GOT3 (cell line): Measurements from ENCODE around the gene CCR2.
"Not testable (repeated sequence)": the region's sequence is repeated elsewhere in the genome, so short reads cannot be mapped to it uniquely, and the experiment has no call there.

Experiments used
- DNase-seq: peaks from one replicate; lab custom pipeline; 2025; ENCODE audit warnings: mixed read lengths; lab: John Stamatoyannopoulos, UW

CCR2 gene

DNA sequence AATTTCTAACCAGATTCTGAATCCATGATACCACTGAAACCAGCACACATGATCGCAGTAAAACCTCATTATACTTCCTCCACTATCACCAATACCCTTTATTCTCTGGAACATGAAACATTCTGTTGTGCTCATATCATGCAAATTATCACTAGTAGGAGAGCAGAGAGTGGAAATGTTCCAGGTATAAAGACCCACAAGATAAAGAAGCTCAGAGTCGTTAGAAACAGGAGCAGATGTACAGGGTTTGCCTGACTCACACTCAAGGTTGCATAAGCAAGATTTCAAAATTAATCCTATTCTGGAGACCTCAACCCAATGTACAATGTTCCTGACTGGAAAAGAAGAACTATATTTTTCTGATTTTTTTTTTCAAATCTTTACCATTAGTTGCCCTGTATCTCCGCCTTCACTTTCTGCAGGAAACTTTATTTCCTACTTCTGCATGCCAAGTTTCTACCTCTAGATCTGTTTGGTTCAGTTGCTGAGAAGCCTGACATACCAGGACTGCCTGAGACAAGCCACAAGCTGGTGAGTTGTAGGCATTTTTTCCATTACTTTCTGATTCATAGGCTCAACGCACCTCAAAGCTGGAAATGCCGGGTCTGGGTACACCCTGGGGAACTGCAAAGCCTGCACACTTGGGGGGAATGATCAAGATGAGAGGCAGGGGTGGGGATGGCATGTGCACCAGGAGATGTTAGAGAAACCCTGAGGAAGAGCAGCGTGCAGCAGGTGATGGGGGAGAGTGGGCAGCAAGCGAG lies at the start of gene CCR2:
TSS of gene CCR2 (plus strand) at position 465 of the 764 bp plus-strand sequence. CDS start 3,417 bp downstream, outside the sequence.
- DNase-seq, result no peak

DNA sequence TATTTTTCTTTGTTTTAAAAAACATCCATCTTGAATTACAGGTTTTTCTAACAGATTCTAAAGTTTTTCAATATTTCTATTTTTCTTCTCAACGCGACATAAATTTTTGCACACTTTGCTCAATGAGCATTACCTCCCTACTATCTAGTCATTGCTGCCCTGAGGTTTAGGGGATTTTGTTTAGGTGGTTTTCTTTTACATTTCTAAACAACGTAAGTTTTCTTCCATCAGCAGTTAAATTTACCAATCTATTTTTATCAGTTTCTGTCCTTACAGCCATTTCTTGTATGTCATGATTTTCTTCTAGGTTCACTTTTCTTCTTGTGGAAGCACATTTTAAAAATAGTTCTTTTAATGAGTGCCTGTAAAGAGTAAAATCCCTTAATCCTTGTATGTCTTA lies 49.2 kb upstream of the CCR2 start:
- no peak for DNase-seq

GRCh38 chr3:46312991-46313390 lies 40.9 kb upstream of the CCR2 start:
- no peak for DNase-seq

- DNase-seq, result no peak
These were observed 39.4 kb upstream of the CCR2 start for GRCh38 chr3:46314517-46314916.

DNA sequence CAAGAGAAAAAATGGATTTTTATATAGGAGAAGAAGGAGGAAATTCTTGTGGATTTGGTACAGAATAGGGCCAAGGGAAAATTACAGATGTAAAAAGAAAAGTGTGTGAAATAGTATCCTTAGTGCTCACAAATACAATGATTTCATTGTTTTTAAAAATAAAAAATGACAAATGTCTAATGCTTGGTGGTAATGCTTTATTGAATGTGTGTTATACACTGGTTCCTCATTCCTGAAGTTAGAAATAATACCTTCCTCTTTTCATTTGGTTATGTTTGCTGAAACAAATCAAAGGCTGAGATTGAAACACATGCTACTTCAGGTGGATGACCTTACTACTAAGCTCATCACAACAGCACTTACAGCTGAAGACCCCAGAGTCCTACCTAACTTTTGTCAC lies 37.7 kb upstream of the CCR2 start:
- no peak for DNase-seq

GRCh38 chr3:46318207-46318927 lies 35.5 kb upstream of the CCR2 start:
- no peak for DNase-seq

DNA sequence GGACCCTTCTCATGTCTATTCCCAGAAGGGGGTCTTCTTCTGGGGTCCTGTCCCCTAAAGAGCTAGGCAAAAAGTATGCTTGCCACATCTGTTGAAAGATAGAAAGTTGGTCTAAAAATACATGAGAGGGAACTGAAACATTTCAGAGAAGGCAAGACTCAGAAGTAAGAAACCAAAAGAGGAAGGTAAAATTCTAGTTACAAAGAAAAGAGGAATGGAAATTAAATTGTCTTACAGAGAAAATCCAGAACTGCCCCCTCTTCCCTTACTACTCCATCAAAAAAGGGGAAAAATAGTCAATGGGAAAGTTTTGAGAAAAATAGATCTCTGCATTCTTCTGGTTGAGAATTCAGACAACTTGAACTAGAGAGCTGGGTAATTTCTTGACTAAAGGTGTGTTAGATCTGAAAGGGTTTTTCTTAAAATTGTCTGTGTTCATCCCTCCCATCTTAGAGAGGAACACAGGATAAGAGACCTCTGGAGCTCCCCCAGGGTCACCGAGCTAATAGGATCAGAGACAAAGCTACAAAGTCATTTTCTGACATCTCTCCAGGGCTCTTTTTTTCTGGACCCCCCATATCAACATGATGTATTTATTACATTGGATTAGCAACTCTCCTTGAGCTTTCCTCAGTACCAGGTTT lies 32.3 kb upstream of the CCR2 start:
- no peak for DNase-seq

DNA sequence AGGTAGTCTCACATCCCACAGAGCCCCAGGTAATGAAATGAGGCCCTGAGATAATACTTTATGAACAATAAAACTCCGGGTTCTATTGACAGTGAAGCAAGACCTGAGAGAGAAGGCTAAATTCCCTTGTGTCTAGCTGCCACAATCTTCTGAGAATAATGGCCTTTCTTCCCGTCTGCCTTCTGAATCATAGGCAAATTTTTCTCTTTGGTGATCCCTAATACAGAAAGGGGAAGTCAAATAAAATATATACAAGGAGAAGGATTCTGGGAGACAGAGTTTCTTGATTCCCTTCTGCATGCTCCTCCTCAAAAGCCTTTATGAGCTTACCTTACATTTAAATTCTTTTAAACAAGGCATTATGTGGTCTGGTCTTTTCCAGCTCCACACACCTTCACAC lies 29.9 kb upstream of the CCR2 start:
- DNase-seq, result no peak

GRCh38 chr3:46325645-46326300 lies 28.1 kb upstream of the CCR2 start:
- DNase-seq, result no peak

- not testable (repeated sequence) for DNase-seq
These were observed 23.2 kb upstream of the CCR2 start for GRCh38 chr3:46330676-46331075.

DNA sequence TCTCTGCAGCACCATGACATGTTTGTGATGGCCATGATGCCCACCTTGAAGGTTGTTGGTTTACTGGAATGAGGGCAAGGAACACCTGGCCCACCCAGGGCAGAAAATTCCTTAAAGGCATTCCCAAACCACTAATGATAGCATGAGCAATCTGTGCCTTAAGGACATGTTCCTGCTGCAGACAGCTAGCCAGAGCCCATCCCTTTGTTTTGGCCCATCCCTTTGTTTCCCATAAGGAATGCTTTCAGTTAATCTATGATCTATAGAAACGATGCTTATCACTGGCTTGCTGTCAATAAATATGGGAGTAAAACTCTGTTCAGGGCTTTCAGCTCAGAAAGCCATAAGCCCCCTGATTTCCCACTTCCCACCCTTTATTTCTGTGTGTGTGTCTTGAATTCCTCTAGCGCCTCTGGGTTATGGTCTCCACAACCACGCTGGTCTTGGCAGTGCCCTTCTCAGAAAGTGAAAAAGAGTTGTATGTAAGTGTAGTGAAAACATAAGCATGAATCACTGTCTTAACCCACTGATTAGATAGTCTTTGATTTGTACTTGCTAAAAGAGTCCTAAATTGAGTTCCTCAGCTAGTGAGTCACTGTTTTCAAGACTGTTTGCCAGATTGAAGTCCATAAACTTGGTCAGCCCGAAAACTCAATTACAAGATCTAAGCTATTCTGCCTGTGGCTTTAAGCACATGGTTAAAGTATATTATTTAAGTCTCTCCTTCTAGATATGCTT lies 19.0 kb upstream of the CCR2 start:
- no peak for DNase-seq

- no peak for DNase-seq
These were observed 18.4 kb upstream of the CCR2 start for GRCh38 chr3:46335541-46335940.

GRCh38 chr3:46337911-46338310 lies 16.0 kb upstream of the CCR2 start:
- DNase-seq, result no peak

GRCh38 chr3:46338840-46339239 lies 15.1 kb upstream of the CCR2 start:
- no peak for DNase-seq

DNA sequence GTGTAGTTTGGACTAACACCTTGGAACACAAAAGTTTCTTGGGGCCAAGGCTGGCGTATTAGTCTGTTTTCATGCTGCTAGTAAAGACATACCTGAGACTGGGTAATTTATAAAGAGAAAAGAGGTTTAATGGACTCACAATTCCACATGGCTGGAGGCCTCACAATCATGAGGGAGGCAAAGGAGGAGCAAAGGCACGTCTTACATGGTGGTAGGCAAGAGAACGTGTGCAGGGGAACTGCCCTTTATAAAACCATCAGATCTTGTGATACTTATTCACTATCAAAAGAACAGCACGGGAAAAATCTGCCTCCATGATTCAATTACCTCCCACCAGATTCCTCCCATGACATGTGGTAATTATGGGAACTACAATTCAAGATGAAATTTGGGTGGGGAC lies 9.4 kb upstream of the CCR2 start:
- DNase-seq, result no peak

GRCh38 chr3:46348823-46349482 lies 5.0 kb upstream of the CCR2 start:
- DNase-seq, result no peak

DNA sequence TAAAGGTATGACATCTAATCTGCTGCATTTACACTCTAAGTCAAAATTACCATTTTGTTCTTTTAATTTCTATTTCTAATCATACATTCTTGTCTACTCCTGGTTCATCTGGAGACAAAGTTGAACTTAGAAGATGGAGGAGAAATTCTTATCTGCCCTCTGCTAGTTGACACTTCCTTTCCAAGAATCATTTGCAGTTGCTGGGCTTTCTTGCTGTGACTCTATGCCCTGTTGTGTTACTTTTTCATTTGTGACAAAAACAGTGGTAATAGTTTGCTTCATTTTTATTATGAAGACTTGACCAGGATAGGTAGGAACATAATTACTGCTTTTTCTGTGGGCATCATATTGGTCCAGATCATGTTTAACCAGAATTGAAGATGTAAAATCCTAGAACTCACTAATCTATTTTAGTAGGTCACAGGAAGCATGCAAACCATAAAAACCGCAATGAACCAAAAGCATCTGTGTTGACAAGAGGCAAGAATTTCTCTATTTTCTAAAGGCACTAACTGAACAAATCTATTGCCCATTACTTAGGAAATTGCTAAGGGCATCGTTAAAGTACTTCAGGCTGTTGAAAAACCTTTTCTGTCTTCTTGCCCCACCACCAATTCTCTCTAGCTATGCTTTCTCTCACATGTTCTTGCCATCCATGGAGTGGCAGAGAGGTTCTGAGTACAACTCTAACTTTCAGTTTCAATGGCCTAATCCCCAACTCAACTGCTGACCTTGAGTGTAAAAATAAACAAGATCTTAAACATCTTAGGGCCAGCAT lies 4.2 kb upstream of the CCR2 start:
- DNase-seq, result no peak

DNA sequence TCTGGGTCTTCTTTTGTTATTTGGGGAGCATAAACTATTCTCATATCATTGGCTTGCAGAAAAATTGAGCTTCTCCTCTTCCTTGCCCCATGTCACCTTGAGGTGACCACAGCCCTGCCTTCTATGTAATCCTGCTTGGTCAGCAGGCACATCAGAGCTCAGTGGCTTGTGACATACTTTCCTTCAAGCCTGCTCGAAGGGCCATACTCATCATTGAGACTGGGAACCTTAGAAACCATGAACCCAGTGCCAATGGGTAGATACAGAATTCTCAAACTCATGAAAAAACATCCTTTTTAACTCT lies 3.7 kb upstream of the CCR2 start:
- no peak for DNase-seq

GRCh38 chr3:46351646-46352045 lies 2.3 kb upstream of the CCR2 start:
- DNase-seq, result no peak

GRCh38 chr3:46353090-46353489 lies 821 bp upstream of the CCR2 start:
- no peak for DNase-seq

GRCh38 chr3:46354478-46354877 lies 567 bp downstream of the CCR2 start:
- no peak for DNase-seq
